HepG2 (cell line): ENCODE measurements around the gene PRRC2A. TPM values are rescaled to one million over a fixed set of nuclear protein-coding genes. Genes with fewer than 3 reads are reported as not detected.

Experiments
- CCDC6 ChIP-seq: sonication (generic); formaldehyde crosslinking; IDR thresholded peaks from 2 replicates; pipeline ENCODE4 v1.8.1; 2022; ENCODE audit warnings: mild to moderate bottlenecking, missing genetic modification reagents, moderate library complexity
- FOXK1 ChIP-seq: sonication (generic); formaldehyde crosslinking; IDR thresholded peaks from 2 replicates; pipeline ENCODE4 v1.4.0; 2020; ENCODE audit warnings: low read depth, missing genetic modification reagents, borderline replicate concordance
- KDM2A ChIP-seq: sonication (generic); formaldehyde crosslinking; IDR thresholded peaks from 2 replicates; pipeline ENCODE4 v1.4.0; 2020; ENCODE audit warnings: low read depth, missing genetic modification reagents, borderline replicate concordance
- MAF1 ChIP-seq: sonication (generic); formaldehyde crosslinking; IDR thresholded peaks from 2 replicates; pipeline ENCODE4 v1.5.0; 2020; ENCODE audit warnings: missing genetic modification reagents, borderline replicate concordance
- NCOA5 ChIP-seq: sonication (generic); formaldehyde crosslinking; IDR thresholded peaks from 2 replicates; pipeline ENCODE4 v1.4.0; 2020; ENCODE audit warnings: missing genetic modification reagents
- NFKBIZ ChIP-seq: IDR thresholded peaks from 2 replicates; pipeline ENCODE4 v1.6.1; 2018; ENCODE audit warnings: missing genetic modification reagents, missing compliant biosample characterization
- POLR2AphosphoS2 ChIP-seq: IDR thresholded peaks from 2 replicates; pipeline ENCODE4 v1.6.1; 2011; ENCODE audit warnings: low read depth, low read length, improper control_type of control experiment
- PTBP1 ChIP-seq: fragments of 200-400 bp; formaldehyde crosslinking; IDR thresholded peaks from 2 replicates; pipeline ENCODE4 v1.6.1; 2018; ENCODE audit warnings: low read length, low read depth; ENCODE audit not compliant: poor library complexity, severe bottlenecking
- RFX3 ChIP-seq: IDR thresholded peaks from 2 replicates; pipeline ENCODE4 v1.6.1; 2016; ENCODE audit warnings: missing biosample characterization, missing genetic modification reagents
- SMYD3 ChIP-seq: sonication (generic); formaldehyde crosslinking; IDR thresholded peaks from 2 replicates; pipeline ENCODE4 v1.8.1; 2023; ENCODE audit warnings: mild to moderate bottlenecking, missing genetic modification reagents
- SRF ChIP-seq: IDR thresholded peaks from 2 replicates; pipeline ENCODE4 v1.6.1; 2011; ENCODE audit warnings: mild to moderate bottlenecking, low read depth, low read length, moderate library complexity
- ZNF776 ChIP-seq: sonication (generic); formaldehyde crosslinking; IDR thresholded peaks from 2 replicates; pipeline ENCODE4 v1.4.0; 2020; ENCODE audit warnings: mild to moderate bottlenecking, missing genetic modification reagents
- polyA plus RNA-seq, 8 experiments: library from polyadenylated mRNA; depleted of rRNA in 3 of 8; stranded (reverse) in 7 of 8; unstranded in 1 of 8; fragments of >200 nt; fragmentation: Illumina TruSeq in 4 of 8; extraction: Trizol in 4 of 8; gene quantifications; 2 replicates each; pipeline versions ENCODE4 v1.2.1 to v1.2.3, GENCODE V29; 2011 to 2016; ENCODE audit warnings: low read depth in 4 of 8, missing spikeins in 1 of 8, mixed read lengths in 1 of 8; ENCODE audit not compliant: insufficient read depth in 1 of 8
- total RNA-seq, 5 experiments: library from RNA; depleted of rRNA; stranded (reverse); fragments of >200 nt; fragmentation: Illumina TruSeq; extraction: Trizol; gene quantifications; 2 replicates each; pipeline ENCODE4 v1.2.3, GENCODE V29; 2016; ENCODE audit warnings: low read depth in 1 of 5
- TF ChIP-seq, protein P1 (sequence below): sonication (generic); formaldehyde crosslinking; IDR thresholded peaks from 2 replicates; pipeline ENCODE4 v1.9.0; 2021; ENCODE audit warnings: mild to moderate bottlenecking, missing genetic modification reagents
- TF ChIP-seq, protein P2 (sequence below): IDR thresholded peaks from 2 replicates; pipeline ENCODE4 v1.6.1; 2016; ENCODE audit warnings: missing compliant biosample characterization, missing genetic modification reagents, borderline replicate concordance
- TF ChIP-seq, protein P3 (sequence below): sonication (generic); IDR thresholded peaks from 2 replicates; pipeline ENCODE4 v1.6.1; 2016; ENCODE audit warnings: low read depth, borderline replicate concordance
- TF ChIP-seq, protein P4 (sequence below): sonication (generic); formaldehyde crosslinking; IDR thresholded peaks from 2 replicates; pipeline ENCODE4 v1.4.0; 2020; ENCODE audit warnings: missing genetic modification reagents

Gene PRRC2A
- total and polyA plus RNA-seq, 2 of the 13 experiments (the other 11 are each of a cell fraction or from before 2014, with no cell fraction given), result 38.9 to 47.4 TPM

DNA sequence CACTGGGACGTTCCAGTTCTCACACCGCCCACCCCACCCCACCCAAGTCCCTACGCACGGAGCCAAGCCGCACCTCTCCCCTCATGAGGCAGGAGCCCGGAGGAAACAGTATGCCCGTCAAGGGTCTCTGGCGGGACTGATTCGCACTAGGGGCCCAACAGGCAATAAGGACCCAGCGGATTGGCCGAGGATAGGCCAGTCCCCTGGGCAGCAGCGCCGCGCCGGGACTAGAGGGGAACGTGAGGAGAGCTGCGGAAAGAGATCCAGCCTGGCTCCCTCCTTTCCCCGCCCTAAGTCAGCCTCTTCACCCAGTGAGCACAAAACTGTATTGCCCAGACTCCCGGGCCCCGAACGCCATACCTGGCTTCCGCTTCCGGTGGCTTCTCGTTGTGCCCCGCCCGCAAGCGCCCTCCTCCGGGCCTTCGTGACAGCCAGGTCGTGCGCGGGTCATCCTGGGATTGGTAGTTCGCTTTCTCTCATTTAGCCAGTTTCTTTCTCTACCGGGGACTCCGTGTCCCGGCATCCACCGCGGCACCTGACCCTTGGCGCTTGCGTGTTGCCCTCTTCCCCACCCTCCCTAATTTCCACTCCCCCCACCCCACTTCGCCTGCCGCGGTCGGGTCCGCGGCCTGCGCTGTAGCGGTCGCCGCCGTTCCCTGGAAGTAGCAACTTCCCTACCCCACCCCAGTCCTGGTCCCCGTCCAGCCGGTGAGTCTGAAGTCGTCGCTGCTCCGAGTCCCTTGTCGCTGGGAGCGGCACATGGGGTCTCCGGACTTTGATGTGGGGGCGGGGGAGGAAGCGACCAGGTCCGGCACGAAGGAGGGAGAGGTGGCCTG is 45.2 kb downstream of the PRRC2A start, which contains the start of gene CSNK2B (continued):
- TF ChIP-seq, protein P1, sequence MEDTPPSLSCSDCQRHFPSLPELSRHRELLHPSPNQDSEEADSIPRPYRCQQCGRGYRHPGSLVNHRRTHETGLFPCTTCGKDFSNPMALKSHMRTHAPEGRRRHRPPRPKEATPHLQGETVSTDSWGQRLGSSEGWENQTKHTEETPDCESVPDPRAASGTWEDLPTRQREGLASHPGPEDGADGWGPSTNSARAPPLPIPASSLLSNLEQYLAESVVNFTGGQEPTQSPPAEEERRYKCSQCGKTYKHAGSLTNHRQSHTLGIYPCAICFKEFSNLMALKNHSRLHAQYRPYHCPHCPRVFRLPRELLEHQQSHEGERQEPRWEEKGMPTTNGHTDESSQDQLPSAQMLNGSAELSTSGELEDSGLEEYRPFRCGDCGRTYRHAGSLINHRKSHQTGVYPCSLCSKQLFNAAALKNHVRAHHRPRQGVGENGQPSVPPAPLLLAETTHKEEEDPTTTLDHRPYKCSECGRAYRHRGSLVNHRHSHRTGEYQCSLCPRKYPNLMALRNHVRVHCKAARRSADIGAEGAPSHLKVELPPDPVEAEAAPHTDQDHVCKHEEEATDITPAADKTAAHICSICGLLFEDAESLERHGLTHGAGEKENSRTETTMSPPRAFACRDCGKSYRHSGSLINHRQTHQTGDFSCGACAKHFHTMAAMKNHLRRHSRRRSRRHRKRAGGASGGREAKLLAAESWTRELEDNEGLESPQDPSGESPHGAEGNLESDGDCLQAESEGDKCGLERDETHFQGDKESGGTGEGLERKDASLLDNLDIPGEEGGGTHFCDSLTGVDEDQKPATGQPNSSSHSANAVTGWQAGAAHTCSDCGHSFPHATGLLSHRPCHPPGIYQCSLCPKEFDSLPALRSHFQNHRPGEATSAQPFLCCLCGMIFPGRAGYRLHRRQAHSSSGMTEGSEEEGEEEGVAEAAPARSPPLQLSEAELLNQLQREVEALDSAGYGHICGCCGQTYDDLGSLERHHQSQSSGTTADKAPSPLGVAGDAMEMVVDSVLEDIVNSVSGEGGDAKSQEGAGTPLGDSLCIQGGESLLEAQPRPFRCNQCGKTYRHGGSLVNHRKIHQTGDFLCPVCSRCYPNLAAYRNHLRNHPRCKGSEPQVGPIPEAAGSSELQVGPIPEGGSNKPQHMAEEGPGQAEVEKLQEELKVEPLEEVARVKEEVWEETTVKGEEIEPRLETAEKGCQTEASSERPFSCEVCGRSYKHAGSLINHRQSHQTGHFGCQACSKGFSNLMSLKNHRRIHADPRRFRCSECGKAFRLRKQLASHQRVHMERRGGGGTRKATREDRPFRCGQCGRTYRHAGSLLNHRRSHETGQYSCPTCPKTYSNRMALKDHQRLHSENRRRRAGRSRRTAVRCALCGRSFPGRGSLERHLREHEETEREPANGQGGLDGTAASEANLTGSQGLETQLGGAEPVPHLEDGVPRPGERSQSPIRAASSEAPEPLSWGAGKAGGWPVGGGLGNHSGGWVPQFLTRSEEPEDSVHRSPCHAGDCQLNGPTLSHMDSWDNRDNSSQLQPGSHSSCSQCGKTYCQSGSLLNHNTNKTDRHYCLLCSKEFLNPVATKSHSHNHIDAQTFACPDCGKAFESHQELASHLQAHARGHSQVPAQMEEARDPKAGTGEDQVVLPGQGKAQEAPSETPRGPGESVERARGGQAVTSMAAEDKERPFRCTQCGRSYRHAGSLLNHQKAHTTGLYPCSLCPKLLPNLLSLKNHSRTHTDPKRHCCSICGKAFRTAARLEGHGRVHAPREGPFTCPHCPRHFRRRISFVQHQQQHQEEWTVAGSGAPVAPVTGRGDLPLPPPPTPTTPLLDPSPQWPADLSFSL, result 0 out of 2 replicates have a peak, but pooled peaks have one; percentile 49
- TF ChIP-seq CCDC6 (CRISPR knock-in tag) (no peak), SMYD3 (CRISPR knock-in tag) (peak; percentile 97), NCOA5 (CRISPR knock-in tag) (no peak), POLR2AphosphoS2 (no peak), FOXK1 (CRISPR knock-in tag) (peak; percentile 87), NFKBIZ (CRISPR knock-in tag) (no peak), PTBP1 (no peak), ZNF776 (CRISPR knock-in tag) (peak; percentile 30; the same call in 1 of the 2 replicates), RFX3 (CRISPR knock-in tag) (0 out of 2 replicates have a peak, but pooled peaks have one; percentile 13), KDM2A (peak; percentile 80; the same call in 1 of the 2 replicates), MAF1 (CRISPR knock-in tag) (no peak), SRF (peak; percentile 87)
- TF ChIP-seq, protein P2, sequence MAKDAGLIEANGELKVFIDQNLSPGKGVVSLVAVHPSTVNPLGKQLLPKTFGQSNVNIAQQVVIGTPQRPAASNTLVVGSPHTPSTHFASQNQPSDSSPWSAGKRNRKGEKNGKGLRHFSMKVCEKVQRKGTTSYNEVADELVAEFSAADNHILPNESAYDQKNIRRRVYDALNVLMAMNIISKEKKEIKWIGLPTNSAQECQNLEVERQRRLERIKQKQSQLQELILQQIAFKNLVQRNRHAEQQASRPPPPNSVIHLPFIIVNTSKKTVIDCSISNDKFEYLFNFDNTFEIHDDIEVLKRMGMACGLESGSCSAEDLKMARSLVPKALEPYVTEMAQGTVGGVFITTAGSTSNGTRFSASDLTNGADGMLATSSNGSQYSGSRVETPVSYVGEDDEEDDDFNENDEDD (CRISPR knock-in tag), result peak; percentile 79; the same call in 1 of the 2 replicates
- TF ChIP-seq, protein P3, sequence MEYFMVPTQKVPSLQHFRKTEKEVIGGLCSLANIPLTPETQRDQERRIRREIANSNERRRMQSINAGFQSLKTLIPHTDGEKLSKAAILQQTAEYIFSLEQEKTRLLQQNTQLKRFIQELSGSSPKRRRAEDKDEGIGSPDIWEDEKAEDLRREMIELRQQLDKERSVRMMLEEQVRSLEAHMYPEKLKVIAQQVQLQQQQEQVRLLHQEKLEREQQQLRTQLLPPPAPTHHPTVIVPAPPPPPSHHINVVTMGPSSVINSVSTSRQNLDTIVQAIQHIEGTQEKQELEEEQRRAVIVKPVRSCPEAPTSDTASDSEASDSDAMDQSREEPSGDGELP, result peak; percentile 40; the same call in 1 of the 2 replicates
- TF ChIP-seq, protein P4, sequence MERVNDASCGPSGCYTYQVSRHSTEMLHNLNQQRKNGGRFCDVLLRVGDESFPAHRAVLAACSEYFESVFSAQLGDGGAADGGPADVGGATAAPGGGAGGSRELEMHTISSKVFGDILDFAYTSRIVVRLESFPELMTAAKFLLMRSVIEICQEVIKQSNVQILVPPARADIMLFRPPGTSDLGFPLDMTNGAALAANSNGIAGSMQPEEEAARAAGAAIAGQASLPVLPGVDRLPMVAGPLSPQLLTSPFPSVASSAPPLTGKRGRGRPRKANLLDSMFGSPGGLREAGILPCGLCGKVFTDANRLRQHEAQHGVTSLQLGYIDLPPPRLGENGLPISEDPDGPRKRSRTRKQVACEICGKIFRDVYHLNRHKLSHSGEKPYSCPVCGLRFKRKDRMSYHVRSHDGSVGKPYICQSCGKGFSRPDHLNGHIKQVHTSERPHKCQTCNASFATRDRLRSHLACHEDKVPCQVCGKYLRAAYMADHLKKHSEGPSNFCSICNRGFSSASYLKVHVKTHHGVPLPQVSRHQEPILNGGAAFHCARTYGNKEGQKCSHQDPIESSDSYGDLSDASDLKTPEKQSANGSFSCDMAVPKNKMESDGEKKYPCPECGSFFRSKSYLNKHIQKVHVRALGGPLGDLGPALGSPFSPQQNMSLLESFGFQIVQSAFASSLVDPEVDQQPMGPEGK, result peak; percentile 96
